ENCODE measurements around the gene SAT1.
"Not testable (repeated sequence)": the region's sequence is repeated elsewhere in the genome, so short reads cannot be mapped to it uniquely, and the experiment has no call there.

The SAT1 gene

DNA sequence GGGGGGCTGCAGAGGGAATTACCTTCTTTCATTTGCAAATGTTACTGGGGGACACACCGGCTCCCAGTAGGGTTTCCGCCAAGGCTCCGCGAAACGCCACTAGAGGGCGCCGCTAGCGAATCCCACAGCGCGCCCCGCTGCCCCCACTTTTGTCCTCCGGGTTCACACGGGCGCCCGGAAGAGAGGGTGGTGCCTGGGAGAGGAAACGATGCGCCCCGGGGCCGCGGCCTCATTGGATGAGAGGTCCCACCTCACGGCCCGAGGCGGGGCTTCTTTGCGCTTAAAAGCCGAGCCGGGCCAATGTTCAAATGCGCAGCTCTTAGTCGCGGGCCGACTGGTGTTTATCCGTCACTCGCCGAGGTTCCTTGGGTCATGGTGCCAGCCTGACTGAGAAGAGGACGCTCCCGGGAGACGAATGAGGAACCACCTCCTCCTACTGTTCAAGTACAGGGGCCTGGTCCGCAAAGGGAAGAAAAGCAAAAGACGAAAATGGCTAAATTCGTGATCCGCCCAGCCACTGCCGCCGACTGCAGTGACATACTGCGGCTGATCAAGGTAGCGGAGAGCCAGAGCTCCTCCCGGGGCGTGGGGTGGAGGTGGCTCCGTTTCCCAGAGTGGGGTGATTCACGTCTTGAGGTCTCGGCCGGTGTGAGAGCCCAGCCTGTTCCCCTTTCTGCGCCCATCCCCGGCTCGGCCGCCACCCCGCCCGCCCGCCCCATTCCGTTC is at the start of gene SAT1:
Gene SAT1, plus strand, starts transcription at position 311 of the 726 bp plus-strand sequence. Its CDS starts 179 bp downstream, at position 490.
- peak; percentile 86 for DNase-seq (ENCODE audit: low read depth, low spot score)

DNA sequence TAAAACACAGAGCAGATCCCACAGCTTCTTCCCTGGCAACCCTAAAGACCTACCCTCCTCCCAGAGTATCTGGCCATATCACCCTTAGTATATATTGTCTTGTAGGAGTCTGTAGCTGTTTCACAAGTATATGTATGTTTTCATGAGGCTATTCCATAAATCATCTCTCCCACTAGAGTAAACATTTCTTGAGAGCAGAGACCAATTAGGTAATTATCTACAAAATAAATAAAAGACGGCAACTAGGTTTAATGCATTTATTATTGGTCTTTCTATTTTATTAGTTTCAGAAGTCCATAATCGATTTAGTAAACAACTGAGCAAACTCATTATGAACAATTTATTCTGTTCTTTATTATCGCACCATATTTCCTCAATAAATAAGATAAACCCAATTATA is 46.9 kb upstream of the SAT1 start:
- no peak for DNase-seq (ENCODE audit: low read depth, low spot score)

DNA sequence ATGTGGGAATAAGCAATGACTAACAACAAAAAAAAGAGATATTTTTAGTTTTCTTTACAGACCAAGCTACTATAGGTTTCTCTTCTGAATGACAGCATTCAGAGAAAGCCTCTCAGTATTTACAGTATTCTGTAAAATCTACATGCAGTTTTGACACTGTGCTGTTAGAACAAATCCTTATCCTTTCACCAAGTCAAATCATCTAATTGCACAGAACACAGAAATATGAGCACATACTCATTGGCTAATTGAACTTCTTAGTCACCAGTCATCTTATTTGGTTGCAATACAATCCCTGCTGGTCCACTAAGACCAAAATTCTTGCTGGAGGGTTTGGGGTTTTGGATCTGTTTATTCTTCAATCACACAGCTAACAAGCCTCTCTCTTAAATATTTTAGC is 45.6 kb upstream of the SAT1 start:
- DNase-seq (ENCODE audit: low read depth, low spot score), result no peak

DNA sequence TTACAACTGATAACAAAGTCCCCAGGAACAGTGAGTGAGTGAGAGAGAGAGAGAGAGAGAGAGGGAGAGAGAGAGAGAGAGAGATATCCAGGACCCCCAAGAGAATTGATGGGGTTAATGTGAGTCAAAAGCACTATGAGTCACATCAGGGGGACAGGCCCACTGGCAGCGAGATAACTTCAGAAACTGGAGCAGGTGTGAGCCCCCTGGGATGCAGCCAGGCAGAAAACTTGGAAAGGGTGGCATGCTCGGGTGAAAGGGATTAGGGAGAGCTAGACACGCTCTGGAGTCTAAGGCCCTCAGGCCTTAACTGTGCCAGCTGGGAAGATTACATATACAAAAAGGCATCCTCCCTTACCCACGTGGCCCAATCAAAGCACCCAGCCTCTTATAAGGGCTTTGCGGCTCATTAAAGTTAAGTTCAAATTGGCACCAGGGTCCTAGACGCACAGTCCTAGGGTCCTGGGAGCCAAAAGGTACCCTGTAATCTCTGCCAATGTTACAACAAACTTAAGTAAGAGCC is 40.7 kb upstream of the SAT1 start:
- DNase-seq (ENCODE audit: low read depth, low spot score), result no peak

DNA sequence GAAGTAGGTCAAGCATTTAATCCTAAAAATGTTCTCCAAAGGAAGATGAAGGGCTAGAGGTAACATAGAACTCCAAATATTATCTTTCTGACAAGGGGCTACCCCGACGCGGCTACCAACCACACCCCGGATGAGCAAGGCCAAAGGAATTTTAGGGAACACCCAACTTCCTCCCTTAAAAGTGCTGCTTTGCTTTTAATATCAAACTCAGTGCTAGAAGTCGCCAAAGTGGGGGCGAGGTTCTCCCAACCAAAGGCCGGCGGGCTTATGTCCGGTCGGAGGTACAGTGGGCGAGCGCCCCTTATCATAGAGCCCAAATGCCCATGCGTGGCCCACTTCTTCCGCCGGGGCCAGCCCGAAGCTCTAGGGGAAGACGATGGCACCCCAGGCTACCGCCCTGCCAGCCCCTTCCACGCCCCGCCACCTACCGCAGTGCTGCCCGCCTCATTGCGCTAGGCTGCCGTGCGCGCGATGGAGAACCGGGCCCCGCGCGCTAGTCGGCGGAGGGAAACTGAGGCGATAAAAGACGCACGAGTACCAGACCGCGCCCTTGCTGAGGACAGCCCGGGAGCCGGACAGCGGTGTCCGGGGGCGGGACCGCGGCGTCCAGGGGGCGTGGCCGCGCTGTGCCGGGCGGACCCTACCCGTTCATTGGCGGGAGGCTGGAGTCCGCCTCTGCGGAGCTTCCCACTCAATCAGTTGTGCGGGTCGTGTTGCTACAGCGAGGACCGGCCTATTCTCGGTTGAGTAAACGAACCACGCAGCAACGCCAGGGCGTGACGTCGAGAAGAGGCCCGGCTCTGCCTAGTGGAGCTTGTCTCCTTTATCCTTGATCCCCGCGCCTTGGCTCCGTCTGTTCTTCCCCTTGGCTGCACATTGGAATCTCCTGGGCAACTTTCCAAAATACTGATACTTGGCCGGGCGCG is 40.0 kb upstream of the SAT1 start, which contains the start of gene ACOT9:
Gene ACOT9, minus strand, starts transcription at position 580 of the 926 bp plus-strand sequence. Its CDS starts 132 bp downstream, at position 448.
- DNase-seq (ENCODE audit: low read depth, low spot score), result peak; percentile 19

DNA sequence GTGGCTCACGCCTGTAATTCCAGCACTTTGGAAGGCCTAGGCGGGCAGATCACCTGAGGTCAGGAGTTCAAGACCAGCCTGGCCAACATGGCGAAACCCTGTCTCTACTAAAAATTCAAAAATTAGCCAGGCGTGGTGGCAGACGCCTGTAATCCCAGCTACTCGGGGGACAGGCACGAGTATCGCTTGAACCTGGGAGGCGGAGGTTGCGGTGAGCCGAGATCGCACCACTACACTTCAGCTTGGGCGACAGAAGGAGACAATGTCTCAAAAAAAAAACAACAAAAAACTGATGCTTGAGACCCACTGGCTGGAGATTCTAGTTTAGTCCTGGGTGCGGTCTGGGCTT is 39.4 kb upstream of the SAT1 start:
- DNase-seq (ENCODE audit: low read depth, low spot score), result not testable (repeated sequence)

DNA sequence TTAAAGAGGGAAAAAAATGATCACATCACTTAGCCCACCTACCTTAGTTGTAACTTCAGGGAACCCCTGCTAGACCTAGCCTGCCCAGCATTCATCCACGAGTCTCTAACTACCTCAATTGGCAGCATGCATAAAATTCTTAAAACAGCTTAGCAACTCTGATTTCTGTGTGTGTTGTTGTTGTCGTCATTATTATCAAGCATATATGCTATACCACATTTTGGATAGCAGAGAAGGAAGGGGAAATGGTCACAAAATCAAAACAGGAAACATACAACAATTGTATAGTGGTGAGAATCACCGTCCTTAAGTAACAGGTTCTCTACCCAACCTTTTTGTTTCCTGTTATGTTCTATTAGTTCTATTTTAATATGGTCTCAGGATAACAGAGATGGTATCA is 37.2 kb upstream of the SAT1 start:
- no peak for DNase-seq (ENCODE audit: low read depth, low spot score)

DNA sequence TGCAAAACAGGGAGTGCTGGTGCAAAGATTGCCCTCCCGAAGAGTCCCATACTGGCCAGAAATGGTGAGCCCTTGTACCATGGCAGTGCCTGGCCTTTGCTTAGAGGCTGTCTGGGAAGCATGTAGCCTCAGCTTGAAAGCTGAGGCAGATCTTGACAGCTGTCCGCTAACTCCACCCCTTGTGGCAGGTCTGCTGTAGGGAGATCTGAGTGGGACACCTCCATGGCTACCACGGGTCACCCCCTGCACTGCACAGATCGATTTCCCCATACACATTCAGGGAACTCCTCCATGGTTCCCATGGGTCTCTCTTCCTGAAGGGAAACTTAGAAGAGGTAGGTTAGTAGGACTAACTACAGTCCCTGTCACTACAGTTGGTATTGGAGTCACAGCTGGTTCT is 33.8 kb upstream of the SAT1 start:
- no peak for DNase-seq (ENCODE audit: low read depth, low spot score)

DNA sequence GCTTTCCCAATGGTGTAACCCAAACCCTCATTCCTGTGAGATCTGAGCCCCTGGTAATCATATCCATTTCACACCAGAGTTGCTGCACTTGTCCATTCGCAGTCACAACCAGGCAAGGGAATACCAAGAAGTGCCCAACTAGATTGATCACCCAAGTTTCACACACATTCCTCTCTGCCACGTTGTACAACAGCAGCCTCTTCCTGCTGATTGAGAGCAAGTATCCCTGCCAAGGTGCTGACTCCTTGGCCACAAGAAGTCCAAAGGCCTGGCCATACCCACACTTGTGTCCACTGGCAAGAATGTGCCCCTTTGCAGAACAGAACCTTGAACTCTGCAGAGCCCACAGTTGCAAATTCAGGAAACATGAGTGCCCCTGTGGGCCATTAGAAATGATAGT is 33.4 kb upstream of the SAT1 start:
- DNase-seq (ENCODE audit: low read depth, low spot score), result no peak

DNA sequence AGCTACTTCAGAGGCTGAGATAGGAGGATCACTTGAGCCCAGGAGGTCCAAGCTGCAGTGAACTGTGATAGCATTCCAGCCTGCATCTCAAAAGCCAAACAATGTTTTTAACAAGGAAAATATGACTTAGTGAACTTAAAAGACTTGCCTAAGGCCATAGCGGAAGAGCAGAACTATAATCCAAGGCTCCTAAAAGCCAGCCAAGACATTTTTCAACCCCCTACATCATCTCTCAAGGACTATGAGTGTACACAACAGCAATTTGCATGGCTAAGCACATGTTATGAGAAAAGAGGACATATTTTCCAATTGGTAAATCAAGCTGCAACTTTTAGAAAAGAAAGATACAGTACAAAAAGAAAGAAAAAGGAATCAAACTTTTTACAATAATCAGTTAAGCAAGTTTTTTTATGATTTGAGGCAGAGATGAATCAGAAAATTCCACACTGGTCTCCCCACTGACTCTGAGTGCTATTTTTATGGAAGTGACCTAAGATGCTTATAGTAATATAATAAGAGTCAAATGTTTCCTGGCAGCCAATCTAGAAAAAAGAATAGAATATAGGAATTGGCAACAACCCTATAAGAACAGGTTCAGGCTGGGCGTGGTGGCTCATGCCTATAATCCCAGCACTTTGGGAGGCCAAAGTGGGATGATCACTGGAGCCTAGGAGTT is 30.1 kb upstream of the SAT1 start:
- DNase-seq (ENCODE audit: low read depth, low spot score), result no peak

DNA sequence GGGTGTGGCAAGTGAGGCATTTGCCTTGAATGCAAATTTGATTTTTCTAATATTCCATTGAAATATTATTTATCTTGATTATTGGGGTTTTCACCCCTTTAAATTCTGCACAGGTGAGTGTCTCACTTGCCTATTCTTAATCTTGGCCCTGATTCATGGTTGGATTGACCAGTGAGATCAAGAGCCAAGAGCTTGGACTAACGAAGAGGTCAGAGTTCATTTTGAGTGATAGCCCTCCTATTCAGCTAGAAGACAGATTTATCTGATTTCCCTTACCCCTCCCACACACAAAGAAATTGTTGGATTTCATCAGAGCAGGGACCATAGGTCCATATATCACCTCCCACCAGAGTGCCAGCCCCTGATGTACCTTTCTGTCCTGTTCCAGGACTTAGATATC is 28.3 kb upstream of the SAT1 start:
- no peak for DNase-seq (ENCODE audit: low read depth, low spot score)

DNA sequence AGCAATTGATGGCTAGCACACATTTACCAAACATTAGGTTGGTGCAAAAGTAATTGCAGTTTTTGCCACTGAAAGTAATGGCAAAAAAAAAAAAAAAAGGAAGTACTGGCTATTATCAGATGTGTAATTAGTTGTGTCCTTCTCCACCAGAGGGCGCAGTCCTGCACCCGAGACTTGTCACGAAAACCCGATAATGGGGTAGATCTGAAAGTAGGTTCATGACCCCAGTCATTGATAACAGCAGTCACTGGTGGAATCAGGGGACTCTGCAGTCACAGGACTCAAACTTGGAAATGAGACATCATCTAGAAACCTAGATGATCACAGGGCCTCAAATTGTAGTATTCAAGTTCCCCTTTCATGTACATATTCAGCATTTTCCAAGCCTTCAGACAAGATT is 26.8 kb upstream of the SAT1 start:
- peak; percentile 47 for DNase-seq (ENCODE audit: low read depth, low spot score)

DNA sequence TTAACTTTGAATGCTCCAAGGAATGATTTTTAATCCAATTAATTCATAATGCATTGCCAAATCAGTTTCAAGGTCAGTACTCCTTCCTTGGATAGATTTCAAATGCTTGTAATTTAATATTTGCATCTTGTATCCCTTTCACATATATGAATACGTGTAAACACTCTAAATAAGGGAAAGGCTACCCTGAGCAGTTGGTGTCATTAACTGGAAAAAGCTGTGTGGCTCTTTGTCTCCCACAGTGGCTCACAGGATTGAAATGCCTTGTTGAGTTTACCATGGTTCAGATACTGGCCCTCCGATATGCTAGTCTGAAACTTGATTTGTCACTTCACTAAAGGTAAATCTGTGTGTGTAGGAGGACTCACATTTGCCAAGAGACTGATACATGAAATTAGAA is 23.2 kb upstream of the SAT1 start:
- DNase-seq (ENCODE audit: low read depth, low spot score), result no peak

DNA sequence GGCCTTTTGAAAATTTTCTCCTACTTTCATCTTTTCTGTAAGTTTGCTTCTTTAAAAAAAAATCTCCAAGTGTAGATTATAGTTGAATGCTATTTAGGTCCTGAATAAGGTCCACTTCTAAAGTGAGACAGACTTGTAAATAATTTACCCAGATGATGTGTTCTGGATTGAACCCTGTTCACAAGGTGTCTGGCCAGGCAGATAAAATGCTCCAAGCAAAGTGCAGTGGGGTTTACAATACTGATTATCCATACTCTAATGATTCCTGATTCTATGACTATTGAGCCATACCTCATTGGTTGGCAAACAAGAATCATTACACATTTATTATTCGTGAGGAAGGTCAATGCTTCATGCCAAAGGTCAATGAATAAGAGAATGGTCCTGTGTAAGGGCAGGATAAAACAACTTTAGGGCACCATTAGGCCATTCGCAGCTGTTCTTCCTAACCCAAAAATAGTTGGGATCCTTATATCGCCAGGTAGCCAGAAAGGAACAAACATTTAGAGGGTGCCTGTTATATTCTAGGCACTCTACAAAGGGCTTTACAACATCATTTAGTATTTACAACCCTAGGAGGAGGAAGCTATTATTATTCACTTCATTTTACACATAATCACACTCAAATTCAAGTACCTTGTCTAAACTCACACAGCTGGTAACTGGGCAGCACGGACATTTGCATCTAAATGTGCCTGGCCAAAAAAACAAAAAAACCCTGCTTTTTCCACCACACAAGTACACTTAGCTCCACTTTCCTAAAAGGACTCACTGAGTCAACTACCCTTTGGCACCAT is 18.6 kb upstream of the SAT1 start:
- DNase-seq (ENCODE audit: low read depth, low spot score), result no peak

DNA sequence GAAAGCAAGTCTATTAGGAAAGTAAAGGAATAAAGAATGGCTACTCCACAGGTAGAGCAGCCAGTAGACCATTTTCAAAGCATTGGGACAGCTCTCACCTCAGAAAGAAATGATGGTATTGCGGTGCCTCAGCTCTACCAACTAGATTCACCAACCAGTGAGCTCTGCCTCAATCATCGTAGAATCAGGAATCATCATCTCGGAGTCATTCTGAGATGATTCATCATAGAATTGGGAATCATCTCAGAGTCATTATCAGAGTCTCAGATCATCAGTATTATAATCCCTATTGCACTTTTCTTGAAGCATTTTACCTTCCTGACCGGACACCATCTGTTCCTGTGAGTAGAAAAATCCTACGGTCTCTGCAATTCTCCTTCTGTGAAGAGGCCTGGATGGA is 17.5 kb upstream of the SAT1 start:
- DNase-seq (ENCODE audit: low read depth, low spot score), result no peak

DNA sequence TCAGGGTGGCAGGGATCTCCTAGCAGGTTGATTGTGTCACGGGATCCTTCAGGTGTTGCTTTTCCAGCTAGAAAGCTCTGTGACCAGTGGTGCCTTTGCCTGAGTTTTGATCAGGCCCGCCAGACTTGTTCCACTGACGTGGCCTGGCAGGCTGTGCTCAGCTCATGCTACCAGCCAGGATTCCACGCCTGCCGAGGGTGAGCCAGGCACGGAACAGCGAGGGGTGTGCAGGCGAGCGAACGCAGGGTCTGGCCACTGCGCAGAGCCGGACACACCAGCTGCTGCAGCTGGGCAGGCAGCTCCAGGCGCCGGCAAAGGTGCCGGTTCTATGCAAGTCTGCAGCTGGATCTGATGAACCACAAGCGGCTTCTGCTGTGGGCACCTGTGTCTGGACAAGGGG is 17.1 kb upstream of the SAT1 start:
- no peak for DNase-seq (ENCODE audit: low read depth, low spot score)

DNA sequence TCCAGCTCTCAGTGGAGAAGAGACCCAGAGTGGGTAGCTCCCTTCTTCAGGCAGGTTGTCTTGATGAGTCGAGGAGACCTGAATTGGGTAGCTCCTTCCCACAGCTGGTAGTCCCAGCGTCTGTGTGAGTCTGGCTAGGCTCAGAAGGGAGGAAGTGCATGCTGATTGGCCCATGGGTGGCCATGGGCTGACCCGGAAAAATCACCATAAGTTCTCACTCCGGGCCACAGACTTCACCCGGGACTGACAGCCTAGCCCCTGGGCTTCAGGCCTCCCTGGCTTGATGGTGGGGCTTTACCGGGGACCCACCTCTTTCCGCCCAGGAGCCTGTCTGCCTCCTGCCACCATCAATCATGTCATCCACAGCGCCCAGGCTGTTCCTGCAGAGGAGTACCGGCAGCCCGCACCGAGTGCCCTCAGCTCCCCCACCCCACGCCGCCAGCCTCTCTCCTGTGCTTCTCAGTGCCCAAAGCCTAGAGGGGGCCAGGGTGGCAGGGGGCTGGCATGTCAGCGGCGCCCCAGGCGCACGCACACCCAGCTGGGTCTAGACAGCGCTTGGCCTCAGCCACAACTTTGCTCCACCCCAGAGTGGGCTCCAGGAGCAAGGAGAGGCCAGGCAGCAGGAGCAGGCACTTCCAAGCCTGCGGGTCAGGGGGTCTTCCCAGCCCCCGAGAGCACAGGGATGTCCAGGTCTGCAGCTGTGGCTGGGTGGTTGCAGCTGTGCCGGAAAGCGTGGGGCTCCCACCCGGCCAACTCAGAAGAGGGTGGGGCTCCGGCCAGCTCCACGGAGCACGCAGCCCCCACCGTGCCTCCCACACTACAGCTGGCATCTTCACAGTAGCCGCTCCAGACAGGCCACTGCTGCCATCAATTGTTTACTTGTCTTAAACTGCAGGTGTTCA is 16.1 kb upstream of the SAT1 start:
- no peak for DNase-seq (ENCODE audit: low read depth, low spot score)

DNA sequence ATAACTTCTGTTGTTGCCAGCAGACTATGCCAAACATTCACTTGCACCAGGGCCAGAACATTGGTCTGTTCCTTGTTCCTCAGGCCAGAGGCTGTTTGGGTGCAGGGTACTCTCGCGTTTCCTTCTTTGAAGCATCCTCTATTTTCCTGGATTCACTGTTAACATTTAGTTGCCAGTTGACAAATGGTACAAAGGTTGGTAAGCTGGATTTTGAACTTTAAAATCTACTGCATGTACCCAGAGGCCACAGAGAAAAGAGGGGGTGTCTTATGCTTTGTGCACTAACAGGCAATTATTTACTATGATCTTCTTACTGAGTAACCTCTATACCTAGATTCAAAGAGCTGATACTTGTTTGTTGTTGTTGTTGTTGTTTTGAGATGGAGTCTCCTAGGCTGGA is 12.8 kb upstream of the SAT1 start:
- DNase-seq (ENCODE audit: low read depth, low spot score), result no peak

DNA sequence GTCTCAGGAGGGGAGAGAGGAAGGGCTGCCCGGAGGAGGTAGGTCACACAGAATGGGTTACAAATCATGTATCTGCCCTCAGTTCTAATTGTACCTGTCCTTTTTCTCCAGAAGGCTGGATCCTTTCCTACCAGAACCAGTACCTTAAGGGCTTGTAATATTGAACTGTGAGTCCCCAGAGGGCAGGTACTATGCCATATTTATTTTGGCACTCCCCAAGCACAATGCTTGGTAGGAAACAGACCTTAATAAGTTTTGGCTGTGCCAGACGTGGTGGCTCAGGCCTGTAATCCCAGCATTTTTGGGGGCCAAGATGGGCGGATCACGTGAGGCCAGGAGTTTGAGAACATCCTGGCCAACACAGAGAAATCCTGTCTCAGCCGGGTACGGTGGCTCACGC is 11.9 kb upstream of the SAT1 start:
- not testable (repeated sequence) for DNase-seq (ENCODE audit: low read depth, low spot score)

DNA sequence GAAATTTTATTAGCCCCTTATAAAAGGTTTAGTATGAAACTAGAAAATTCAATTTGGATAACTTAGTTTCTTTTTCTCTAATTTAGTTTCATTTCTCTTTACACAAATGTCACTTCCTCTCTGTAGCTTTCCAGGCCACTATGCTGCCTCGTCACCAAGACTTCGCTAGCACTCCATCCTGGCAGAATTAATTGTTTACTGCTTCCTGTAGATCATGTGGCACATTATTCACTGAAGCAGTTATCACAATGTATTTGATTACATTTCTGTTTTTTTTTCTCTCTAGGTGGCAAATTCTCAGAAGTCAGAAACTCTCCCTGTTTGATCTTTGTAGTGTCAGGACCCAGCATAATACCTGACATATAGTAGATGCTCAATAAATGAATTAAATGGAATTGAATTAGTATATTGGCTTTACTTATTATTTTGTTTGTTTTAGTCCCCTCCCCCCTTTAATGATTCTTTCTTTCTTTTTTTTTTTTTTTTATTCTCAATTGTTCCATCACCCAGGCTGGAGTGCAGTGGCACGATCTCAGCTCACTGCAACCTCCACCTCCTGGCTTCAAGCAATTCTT is 9.3 kb upstream of the SAT1 start:
- DNase-seq (ENCODE audit: low read depth, low spot score), result no peak

Data from activated CD4-positive, CD25-positive, alpha-beta regulatory T cell treated with anti-CD3 and anti-CD28 coated beads, Interleukin-2, amount 50 U/mL, for 16 hours (primary cell).